GM23338 (cell line): ENCODE data around the gene RIOX2.

Experiments
- CREB1 ChIP-seq: fragments of 250-450 bp; sonication (Bioruptor Pico); IDR thresholded peaks from 2 replicates; pipeline ENCODE4 v1.5.0; 2020; ENCODE audit warnings: low read depth, mild to moderate bottlenecking, moderate library complexity
- EZH2 ChIP-seq: fragments of 200-600 bp; sonication (generic); IDR thresholded peaks from one replicate; pipeline ENCODE4 v1.8.0; 2017; ENCODE audit warnings: antibody characterized with exemption, mild to moderate bottlenecking, low read depth; ENCODE audit not compliant: unreplicated experiment
- EZH2phosphoT487 ChIP-seq: fragments of 200-600 bp; sonication (generic); IDR thresholded peaks from one replicate; pipeline ENCODE4 v1.8.1; 2018; ENCODE audit warnings: antibody characterized with exemption; ENCODE audit not compliant: unreplicated experiment
- JUNB ChIP-seq: IDR thresholded peaks from one replicate; pipeline ENCODE4 v1.6.1; 2016; ENCODE audit warnings: antibody characterized with exemption; ENCODE audit not compliant: unreplicated experiment
- POLR2AphosphoS5 ChIP-seq: IDR thresholded peaks from 2 replicates; pipeline ENCODE4 v1.6.1; 2016; ENCODE audit warnings: antibody characterized with exemption, low read depth
- ZNF114 ChIP-seq: fragments of 250-450 bp; sonication (Bioruptor Pico); IDR thresholded peaks from 2 replicates; pipeline ENCODE4 v1.5.0; 2020; ENCODE audit warnings: mild to moderate bottlenecking, moderate library complexity
- ZNF331 ChIP-seq: fragments of 250-450 bp; sonication (Bioruptor Pico); IDR thresholded peaks from 2 replicates; pipeline ENCODE4 v1.5.0; 2020; ENCODE audit warnings: low read depth, mild to moderate bottlenecking, moderate library complexity
- TF ChIP-seq, protein P1 (sequence below), 2 experiments: fragments of 200-600 bp in 1 of 2; sonication (generic) in 1 of 2; conservative IDR thresholded peaks; 2 replicates each; pipeline versions ENCODE4 v1.5.1 to v1.6.1; 2016 to 2017; ENCODE audit warnings: antibody characterized with exemption in 2 of 2, low read depth in 2 of 2, mild to moderate bottlenecking in 2 of 2, moderate library complexity in 1 of 2
- TF ChIP-seq, protein P2 (sequence below): IDR thresholded peaks from one replicate; pipeline ENCODE4 v1.6.1; 2018; ENCODE audit warnings: antibody characterized with exemption; ENCODE audit not compliant: unreplicated experiment
- TF ChIP-seq, protein P3 (sequence below): fragments of 250-450 bp; sonication (Bioruptor Pico); IDR thresholded peaks from 2 replicates; pipeline ENCODE4 v1.5.0; 2020; ENCODE audit warnings: mild to moderate bottlenecking, moderate library complexity

DNA sequence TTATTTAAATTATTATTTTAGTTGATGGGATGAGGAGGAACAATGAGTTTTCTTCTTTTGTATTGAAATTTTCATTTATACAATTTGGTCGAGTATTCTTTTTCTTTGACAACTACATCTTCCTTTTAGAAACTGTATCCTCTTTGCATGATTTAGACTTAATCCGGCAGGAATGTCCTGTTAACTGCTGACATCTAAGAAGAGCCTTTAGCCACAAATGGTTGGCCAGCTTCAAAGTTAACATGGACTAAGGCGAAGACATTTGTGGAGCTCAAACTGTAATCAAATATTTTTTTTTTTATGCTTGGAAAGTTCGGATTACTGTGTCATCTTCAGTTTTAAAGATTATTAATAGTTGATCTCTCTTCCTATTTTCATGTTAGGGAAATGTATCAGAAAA is 43.2 kb downstream of the RIOX2 start:
- TF ChIP-seq POLR2AphosphoS5 (no peak), EZH2 (no peak), EZH2phosphoT487 (no peak), JUNB (no peak), CREB1 (CRISPR knock-in tag) (no peak), ZNF331 (CRISPR knock-in tag) (no peak), ZNF114 (CRISPR knock-in tag) (no peak)
- TF ChIP-seq, protein P1, sequence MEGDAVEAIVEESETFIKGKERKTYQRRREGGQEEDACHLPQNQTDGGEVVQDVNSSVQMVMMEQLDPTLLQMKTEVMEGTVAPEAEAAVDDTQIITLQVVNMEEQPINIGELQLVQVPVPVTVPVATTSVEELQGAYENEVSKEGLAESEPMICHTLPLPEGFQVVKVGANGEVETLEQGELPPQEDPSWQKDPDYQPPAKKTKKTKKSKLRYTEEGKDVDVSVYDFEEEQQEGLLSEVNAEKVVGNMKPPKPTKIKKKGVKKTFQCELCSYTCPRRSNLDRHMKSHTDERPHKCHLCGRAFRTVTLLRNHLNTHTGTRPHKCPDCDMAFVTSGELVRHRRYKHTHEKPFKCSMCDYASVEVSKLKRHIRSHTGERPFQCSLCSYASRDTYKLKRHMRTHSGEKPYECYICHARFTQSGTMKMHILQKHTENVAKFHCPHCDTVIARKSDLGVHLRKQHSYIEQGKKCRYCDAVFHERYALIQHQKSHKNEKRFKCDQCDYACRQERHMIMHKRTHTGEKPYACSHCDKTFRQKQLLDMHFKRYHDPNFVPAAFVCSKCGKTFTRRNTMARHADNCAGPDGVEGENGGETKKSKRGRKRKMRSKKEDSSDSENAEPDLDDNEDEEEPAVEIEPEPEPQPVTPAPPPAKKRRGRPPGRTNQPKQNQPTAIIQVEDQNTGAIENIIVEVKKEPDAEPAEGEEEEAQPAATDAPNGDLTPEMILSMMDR (conservative IDR thresholded peaks at IDR 0.05; ENCODE audit: low read depth in 2 of 2), result no peak
- TF ChIP-seq, protein P2, sequence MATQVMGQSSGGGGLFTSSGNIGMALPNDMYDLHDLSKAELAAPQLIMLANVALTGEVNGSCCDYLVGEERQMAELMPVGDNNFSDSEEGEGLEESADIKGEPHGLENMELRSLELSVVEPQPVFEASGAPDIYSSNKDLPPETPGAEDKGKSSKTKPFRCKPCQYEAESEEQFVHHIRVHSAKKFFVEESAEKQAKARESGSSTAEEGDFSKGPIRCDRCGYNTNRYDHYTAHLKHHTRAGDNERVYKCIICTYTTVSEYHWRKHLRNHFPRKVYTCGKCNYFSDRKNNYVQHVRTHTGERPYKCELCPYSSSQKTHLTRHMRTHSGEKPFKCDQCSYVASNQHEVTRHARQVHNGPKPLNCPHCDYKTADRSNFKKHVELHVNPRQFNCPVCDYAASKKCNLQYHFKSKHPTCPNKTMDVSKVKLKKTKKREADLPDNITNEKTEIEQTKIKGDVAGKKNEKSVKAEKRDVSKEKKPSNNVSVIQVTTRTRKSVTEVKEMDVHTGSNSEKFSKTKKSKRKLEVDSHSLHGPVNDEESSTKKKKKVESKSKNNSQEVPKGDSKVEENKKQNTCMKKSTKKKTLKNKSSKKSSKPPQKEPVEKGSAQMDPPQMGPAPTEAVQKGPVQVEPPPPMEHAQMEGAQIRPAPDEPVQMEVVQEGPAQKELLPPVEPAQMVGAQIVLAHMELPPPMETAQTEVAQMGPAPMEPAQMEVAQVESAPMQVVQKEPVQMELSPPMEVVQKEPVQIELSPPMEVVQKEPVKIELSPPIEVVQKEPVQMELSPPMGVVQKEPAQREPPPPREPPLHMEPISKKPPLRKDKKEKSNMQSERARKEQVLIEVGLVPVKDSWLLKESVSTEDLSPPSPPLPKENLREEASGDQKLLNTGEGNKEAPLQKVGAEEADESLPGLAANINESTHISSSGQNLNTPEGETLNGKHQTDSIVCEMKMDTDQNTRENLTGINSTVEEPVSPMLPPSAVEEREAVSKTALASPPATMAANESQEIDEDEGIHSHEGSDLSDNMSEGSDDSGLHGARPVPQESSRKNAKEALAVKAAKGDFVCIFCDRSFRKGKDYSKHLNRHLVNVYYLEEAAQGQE, result no peak
- TF ChIP-seq, protein P3, sequence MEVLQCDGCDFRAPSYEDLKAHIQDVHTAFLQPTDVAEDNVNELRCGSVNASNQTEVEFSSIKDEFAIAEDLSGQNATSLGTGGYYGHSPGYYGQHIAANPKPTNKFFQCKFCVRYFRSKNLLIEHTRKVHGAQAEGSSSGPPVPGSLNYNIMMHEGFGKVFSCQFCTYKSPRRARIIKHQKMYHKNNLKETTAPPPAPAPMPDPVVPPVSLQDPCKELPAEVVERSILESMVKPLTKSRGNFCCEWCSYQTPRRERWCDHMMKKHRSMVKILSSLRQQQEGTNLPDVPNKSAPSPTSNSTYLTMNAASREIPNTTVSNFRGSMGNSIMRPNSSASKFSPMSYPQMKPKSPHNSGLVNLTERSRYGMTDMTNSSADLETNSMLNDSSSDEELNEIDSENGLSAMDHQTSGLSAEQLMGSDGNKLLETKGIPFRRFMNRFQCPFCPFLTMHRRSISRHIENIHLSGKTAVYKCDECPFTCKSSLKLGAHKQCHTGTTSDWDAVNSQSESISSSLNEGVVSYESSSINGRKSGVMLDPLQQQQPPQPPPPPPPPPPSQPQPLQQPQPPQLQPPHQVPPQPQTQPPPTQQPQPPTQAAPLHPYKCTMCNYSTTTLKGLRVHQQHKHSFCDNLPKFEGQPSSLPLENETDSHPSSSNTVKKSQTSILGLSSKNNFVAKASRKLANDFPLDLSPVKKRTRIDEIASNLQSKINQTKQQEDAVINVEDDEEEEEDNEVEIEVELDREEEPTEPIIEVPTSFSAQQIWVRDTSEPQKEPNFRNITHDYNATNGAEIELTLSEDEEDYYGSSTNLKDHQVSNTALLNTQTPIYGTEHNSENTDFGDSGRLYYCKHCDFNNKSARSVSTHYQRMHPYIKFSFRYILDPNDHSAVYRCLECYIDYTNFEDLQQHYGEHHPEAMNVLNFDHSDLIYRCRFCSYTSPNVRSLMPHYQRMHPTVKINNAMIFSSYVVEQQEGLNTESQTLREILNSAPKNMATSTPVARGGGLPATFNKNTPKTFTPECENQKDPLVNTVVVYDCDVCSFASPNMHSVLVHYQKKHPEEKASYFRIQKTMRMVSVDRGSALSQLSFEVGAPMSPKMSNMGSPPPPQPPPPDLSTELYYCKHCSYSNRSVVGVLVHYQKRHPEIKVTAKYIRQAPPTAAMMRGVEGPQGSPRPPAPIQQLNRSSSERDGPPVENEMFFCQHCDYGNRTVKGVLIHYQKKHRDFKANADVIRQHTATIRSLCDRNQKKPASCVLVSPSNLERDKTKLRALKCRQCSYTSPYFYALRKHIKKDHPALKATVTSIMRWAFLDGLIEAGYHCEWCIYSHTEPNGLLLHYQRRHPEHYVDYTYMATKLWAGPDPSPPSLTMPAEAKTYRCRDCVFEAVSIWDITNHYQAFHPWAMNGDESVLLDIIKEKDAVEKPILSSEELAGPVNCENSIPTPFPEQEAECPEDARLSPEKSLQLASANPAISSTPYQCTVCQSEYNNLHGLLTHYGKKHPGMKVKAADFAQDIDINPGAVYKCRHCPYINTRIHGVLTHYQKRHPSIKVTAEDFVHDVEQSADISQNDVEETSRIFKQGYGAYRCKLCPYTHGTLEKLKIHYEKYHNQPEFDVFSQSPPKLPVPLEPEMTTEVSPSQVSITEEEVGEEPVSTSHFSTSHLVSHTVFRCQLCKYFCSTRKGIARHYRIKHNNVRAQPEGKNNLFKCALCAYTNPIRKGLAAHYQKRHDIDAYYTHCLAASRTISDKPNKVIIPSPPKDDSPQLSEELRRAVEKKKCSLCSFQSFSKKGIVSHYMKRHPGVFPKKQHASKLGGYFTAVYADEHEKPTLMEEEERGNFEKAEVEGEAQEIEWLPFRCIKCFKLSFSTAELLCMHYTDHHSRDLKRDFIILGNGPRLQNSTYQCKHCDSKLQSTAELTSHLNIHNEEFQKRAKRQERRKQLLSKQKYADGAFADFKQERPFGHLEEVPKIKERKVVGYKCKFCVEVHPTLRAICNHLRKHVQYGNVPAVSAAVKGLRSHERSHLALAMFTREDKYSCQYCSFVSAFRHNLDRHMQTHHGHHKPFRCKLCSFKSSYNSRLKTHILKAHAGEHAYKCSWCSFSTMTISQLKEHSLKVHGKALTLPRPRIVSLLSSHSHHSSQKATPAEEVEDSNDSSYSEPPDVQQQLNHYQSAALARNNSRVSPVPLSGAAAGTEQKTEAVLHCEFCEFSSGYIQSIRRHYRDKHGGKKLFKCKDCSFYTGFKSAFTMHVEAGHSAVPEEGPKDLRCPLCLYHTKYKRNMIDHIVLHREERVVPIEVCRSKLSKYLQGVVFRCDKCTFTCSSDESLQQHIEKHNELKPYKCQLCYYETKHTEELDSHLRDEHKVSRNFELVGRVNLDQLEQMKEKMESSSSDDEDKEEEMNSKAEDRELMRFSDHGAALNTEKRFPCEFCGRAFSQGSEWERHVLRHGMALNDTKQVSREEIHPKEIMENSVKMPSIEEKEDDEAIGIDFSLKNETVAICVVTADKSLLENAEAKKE (CRISPR knock-in tag), result no peak
